ENCODE measurements around the gene TMEM108.

The TMEM108 gene

DNA sequence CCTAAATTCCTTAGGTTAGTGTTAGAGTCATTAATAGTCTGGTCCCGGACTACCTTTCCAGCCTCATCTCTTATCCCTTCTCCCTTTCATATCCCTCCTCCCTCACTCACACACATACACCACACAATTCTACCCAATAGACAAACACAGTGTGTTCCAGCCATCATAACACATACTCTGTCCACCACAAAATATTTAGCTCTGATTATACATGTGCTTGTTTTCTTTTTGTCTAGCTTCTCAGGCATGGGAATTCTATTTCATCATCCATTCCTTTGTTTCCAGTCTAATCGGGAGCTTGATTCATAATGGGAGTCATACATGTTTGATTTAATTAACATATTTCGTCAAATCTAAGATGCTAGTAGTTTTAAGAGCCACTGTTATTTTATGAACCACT is 199.8 kb downstream of the TMEM108 start:
- no peak for DNase-seq

DNA sequence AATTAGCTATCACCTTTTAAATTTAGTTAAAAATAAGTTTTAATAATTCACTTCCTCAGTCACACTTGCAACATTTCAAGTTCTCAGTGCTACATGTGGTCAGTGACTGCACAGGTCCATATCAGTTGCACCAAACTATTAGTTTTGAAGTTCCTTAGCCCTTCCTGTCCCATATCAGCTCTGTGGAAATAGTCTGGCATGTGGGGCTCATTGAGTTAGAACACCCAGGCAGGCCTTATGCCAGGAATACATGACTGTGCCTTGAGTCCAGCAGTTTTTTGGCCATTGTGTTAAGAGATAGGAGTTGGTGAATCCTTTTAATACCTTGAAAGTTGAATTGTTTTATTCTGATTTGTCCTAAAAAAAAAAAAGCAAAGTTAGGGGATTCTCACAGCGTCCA is 207.9 kb downstream of the TMEM108 start:
- no peak for DNase-seq

DNA sequence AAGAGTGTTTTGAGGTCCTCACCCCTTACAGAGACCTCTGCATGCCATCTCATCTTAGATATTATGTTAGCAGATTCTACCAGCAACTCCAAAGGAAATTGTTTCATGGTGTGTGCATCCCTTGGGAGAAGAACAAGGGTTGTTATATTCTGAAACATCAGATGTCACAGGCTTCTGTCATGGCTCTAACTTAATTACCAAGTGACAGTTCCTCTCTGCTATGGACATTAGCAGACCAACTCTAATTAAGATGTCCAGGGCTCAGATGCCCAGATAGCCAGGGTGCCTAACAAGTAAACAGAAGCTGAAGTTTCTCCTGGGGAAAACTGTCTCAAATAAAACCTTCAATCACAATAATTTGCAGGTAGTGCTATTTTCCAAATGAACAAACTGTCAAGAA is 208.6 kb downstream of the TMEM108 start:
- no peak for DNase-seq

DNA sequence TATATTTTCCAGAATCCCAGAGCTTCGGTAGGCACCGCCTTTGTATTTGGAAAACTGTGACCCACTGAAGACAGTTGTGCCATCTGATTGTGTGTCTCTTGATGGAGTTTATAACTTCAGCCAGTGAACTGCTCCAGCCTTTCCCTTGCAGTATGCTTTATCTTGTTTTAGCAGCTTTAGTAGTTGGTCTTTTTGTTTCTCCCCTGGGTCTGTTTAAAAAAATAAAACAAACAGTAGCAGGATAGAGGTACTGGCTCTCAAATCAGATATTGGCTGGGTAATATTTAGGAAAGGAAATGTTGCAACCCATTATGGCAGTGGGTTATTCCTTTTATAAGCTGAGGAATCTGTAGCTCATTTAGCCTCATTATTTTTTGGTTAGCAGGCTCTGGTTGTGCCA is 210.2 kb downstream of the TMEM108 start:
- DNase-seq = no peak

DNA sequence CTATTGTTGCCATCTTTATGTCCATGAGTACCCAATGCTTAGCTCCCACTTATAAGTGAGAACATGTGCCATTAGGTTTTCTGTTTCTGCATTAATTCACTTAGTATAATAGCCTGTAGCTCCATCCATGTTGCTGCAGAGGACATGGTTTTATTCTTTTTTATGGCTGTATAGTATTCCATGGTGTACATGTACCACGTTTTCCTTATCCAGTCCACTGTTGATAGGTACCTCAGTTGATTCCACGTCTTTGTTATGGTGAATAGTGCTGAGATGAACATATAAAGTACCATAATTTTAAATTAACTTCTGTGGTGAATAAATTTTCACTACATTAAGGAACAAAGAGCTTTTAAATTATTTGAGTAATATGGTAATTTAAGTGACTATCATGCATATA is 211.3 kb downstream of the TMEM108 start:
- DNase-seq = no peak

DNA sequence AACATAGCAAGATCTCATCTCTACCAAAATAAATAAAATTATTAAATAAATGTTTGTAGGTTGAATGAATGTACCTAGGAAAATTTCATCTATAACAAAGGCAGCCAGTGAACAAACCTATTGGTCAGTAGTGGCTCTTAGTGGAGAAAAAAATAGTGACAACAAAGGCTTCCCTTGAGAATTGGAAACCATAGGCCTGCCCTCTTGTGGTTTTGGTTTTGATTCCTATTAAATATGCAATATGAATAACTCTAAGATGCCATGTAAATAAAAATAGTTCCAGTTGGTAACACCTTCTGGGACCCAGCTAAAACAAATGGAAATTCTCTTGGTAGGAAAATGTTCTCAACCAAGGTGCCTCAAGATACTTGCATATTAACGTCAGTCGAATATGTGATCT is 216.0 kb downstream of the TMEM108 start:
- no peak for DNase-seq

DNA sequence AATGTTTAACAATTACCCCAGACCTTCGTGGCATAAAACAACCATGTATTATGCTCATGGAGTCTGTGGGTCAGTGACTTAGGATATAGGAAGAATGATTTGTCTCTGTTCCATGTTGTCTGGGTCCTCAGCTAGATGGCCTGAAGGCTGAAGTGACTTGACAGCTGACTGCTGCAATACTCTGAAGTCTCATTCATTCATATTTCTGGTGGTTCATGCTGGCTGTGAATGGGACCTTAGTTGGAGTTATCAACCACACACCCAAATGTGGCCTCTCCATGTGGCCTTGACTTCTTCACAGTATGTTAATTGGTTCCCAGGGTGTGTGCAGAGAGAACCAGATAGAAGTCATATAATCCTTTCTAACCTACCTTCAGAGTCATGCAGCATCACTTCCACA is 216.5 kb downstream of the TMEM108 start:
- DNase-seq = no peak

DNA sequence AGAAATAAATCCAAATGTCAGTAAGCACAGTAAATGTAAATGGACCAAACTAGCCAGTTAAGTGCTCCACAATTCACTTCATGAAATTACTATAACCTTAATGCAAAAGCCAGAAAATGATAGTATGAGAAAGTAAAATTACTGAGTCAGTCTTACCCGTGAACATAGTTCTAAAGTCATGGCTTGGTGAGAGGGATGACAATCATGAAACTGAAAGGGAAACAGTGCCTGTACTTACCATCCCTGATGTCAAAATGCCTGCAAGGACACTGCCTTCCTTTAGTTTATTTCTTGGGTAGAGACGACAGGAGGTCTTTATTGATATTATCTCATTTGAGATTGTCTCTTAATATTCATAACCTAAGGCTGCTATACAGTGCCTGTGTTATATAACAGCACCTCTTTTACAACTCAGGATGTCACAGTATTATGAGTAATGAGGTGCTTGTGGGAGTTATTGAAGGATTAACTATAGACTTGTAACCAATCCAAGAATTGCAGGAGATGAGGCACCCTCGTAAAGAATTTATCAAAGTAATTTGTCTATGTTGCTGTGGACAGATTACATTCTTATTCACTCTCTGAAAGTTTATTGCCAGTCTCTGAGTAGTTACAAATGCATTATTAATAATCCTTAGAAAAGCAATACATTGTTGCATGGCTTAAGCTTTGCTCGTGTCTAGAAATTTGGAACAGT is 218.7 kb downstream of the TMEM108 start:
- DNase-seq = no peak

DNA sequence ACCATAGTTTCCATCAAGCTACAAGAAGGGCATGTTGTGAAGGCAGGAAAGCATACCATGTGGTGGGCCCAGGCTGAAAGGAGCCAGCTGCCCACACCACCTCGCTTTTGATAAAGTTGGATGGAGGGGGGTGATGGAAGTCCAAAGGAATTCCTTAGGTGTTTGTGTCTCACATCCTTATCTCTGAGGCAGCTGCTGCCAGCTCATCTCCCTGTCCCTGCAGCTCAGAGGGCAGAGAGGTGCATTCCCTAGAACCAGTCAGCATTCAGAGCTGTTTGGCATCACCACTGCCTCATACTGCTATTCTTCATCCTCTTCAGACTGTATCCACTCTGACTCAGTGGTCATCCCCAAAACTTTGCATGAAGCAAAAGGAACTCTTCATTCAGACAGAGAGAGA is 220.2 kb downstream of the TMEM108 start:
- DNase-seq = no peak

DNA sequence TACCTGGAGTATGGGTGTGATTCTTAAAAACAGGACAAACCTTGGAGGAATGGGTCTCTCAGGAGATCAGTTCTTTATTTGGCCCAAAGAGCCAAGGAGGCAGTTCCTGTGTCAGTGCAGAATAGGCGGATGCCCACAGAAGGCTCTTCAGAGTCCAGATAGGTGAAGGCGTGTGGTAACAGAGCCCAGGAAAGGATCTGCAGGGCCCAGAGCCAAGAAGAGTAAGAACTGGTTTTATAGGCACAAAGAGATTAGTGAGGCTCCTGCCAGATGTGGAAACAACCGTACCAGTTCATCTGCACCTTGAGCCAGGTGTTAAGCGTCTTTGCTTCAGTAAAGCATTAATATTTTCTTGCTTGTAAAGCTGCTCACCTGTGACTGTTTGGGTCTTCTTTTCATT is 221.6 kb downstream of the TMEM108 start:
- DNase-seq = no peak

DNA sequence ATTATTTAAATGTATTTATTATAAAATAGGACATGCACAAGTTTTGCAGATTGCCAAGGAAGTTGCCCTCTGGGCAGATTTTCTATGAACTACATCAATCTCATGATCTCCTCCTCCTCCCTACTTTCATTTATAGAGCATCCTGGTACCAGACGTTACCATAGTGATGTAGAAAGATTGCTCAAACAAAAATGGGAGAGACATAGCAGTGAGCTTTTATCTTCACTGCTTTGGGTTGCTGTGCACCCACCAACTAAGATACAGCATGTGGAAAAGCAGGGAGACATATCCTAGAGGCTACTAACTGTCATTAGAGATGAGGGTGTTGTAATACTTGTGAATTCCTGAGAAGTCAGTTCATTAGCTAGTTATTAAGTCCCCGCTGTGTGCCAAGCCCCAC is 224.1 kb downstream of the TMEM108 start:
- DNase-seq = no peak

DNA sequence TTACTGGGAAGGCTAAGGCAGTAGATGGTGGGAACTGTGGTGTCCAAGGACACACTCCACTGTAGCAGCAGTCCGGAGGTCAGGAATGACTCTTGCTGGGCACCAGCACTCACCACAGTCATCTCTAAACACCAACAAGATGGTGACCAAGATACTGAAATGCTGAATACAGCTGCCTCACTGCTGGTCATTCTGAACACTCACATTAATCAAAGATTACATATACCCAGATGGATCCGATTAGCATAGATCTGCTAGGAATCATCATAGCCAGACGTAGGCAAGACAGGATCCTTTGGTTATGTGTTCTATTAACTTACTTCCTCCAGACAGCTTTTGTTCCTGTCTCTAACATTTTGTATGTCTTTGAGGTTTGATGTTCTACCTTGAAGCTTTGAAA is 226.7 kb downstream of the TMEM108 start:
- no peak for DNase-seq

DNA sequence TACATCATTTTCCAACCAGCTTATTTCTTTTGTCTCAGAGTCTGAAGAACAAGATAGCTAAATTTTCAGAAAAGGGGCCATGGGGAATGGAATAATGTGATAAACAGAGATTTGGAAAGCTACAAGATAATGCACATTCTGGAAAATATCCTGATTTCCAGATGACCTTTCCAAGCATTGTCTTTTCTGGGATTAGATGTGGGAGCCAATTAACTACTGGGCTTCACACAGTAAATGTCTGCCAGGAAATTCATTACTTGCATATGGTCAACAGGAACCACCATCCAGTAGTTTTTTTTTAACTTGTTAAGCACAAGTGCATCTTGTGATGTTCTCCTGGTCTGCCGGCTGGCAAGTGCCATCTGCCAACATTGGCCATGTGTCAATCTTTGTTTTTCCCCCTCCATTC is 230.5 kb downstream of the TMEM108 start:
- DNase-seq = no peak

DNA sequence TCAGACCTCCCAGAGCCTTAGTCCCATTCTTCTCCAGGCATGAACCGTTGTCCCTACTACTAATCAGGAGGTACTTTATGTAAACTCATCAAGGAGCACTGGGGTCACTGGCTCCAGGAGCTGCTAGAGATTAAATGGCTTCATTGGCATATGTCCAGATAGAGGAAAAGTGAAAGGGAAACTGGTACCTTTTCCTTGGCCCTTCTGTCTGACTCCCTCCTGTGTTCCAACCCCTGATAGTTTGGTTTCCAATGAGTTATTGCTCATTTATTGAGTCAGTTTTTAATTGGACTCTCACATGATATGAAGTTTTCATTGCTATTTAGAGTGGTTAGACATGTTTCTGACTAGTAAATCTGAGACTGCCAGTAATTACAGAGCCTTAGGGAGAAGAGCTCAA is 231.2 kb downstream of the TMEM108 start:
- no peak for DNase-seq

DNA sequence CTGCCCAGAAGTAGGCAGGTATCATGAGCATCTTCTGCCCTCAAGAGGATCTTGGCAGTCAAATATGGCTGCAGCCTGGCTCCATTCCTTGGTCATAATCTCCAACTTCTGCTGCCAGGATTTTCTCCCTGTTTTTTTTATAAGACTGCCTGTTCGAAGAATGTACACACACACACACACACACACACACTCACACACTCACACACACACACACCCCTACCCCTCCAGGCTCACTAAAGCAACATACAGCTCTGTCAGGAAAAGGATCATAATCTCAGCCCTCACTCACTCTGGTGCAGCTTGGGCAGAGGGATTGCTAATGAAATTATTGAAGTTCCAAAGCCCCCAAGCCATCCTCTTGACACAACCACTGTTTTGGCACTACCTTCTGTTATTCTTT is 232.4 kb downstream of the TMEM108 start:
- DNase-seq = no peak

DNA sequence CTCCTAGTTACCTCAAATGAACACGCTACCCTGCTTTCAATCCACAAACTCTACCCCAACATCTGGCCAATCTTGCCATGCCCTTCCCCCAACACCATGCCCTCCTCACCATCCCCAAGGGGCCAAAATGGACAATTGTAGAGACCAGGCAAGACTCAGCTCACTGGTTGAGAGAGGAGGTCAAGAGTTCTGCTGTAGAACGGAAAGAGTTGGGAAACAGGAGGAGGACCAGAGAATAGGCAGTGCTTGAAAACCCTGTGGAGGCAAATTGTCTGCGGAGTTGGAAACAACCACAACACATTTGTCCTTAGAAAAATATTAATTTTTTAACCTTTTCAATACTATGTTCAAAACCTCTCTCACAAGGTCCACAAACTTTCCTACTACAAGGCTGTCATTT is 232.9 kb downstream of the TMEM108 start:
- no peak for DNase-seq

DNA sequence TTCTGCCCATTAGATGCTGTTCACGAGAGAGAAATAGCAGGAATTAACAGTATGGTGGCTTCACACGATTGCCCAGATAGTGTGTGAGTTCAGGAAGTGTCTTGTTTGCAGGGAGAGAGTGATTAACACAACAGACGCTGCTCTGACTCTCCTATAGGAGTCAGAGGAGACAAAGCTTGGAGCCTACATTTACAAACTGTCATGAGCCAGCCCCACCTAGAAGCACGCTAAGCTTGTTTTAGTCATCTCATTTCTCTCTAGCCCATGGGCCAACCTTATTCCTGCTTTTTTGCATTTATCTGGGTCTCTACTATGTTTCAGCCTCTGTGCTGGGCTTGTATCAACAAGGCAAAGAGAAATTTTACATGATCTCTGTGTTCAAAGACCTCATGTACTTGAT is 233.3 kb downstream of the TMEM108 start:
- DNase-seq = no peak

DNA sequence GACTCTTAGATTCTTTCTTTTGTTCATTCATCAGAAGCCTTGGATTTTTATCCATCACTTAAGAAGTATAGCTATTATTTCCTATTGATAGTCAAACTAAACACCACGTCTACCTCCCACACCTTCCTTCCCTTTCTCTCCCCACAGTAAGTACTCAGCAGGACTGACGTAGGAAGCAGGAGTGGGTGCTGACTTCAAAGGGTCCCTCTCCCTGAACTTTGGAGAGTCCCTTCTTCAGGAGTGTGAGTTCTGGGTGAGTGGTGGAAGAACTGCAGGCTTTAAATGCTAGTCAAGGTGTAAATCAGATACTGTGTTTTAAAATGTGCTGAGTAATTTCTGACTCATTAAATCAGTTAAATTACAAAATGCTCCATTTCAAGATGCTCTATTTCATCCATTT is 235.2 kb downstream of the TMEM108 start:
- no peak for DNase-seq

DNA sequence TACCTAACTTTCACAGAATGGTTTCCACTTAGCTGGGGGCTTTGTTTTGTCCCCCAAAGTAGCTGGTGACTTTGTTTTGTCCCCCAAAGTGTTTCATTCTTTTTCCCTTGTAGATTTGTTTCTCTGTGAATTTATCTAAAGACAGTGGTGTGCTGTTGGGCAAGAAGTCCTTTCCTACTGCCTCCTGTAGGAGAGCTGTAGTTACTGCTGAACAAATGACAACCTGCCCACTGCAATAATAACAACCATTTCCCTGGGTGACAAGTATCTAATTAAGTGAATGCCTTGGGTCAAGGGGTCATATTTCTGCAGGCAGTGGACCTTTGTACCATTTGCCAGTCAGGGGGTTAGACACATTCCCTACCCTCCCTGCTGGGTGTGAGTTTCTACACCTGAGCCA is 236.3 kb downstream of the TMEM108 start:
- DNase-seq = no peak

DNA sequence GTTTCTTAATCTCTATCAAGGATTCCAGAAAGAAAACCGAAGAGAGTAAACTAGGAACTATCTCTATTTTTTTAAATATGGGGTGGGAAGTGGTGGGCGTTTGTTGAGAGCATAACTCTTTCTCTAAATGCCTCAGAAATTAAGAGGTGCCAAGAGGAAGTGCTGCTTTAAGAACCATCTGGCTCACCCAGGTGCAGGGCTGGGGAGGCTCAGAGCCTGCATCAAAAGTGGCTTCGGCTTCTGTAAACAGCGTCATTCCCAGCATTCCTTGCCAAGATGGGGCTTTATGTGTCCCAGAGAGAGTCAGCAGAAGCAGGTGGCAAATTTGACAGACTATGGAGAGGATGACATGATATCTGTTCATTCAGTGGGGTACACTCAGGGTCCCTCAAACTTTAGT is 238.4 kb downstream of the TMEM108 start:
- no peak for DNase-seq

DNA sequence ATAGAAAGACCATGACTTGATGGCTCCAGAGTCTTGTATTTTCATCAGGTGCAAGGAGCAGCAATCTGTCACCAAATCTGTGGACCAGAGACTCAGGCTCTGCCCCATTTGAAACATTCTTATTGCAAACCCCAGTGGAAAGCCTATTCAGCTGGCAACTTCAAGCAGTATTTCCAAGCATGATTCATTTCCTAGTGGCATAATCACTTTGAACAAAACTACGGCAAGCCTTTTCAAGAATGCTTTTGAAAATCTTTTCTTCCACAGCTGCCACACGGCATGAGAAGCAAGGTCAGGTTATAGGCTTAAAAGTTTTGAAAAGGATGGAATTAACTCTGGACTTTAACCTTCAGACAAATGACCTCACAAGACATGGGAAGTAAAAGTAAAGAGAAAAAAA is 239.6 kb downstream of the TMEM108 start:
- DNase-seq = no peak

DNA sequence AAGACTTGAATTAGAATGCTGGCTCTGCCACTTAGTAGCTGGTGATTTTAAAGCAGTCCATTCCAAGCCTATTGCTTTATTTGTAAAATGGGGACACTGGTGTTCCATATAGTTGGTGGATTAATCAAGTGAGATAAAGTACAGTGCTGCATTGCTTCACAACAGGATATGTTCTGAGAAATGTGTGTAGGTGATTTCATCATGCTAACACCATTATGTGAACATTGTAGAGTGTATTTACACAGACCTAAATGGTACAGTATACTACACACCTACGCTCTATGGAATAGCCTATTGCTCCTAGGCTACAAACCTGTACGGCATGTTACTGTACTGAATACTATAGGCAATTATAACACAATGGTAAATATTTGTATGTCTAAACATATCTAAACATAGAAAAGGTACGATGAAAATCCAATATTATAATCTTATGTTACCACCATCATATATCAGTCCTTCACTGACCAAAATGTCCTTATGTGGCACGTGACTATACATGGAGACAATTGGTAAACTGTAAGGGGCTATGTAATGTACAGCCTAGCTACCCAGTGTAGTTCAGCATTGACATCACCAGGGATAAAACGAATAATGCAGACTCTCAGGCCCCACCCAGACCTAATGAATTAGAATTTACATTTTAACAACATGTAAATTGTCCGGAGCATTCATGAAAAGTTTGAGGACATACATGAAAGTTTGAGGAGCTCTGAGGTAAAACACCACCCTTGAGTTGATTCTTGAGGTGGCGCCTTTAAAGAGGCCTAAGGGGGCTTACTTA is 240.3 kb downstream of the TMEM108 start:
- DNase-seq = no peak

DNA sequence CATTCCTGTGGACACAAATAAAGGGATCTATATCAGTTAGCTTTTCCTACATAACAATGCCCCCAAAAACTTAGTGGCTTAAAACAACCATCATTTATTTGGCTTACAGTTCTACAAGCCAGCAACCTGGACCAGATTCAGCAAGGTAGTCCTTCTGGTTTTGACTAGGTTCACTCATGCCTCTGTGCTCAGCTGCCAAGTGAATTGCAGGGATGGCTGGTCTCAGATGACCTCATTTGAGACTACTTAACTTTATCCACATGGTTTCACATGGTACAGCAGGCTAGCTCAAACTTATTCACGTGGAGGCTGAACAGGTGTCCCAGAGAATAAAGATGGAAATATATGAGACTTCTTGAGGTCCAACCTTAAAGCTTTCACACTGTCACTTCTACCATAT is 242.4 kb downstream of the TMEM108 start:
- no peak for DNase-seq

DNA sequence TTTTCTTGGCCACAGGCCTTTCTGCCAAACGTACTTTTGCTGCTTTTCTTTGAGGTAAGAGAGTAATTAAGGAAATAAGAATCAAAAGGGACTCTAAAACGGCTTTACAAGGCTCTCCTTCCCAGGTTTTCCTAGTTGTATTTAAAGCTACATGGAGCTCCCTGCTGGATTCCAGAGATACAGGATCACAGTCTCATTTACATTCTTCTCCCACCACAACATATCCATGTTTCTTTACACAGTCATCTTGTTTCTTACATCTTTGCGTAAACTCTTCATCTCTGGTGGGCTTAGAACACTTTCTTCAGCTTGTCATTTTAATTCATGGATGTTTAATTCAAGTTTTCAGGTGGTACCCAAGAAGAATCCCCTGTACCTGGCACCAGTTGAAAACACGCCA is 244.0 kb downstream of the TMEM108 start:
- no peak for DNase-seq
